HCT116 (cell line): ENCODE data around the gene CHD9NB. TPM values are rescaled to one million over a fixed set of nuclear protein-coding genes. Genes with fewer than 3 reads are reported as not detected.
"Not testable (repeated sequence)": the region's sequence is repeated elsewhere in the genome, so short reads cannot be mapped to it uniquely, and the experiment has no call there.

ENCODE experiments used
- ATAC-seq: fragments of 200-7000 bp; cut with Tn5 transposase; 2 replicates; pipeline ENCODE4 v1.9.1; 2020; ENCODE audit warnings: mild to moderate bottlenecking, moderate library complexity
- BruUV-seq: library from RNA; stranded (reverse); fragments of 400-500 nt; replicated peaks from 2 replicates; lab custom pipeline; 2021; lab: Mats Ljungman, UMichigan
- CTCF ChIA-PET: fragments of 300-600 bp; sonication (Branson Sonifier 250); formaldehyde crosslinking; loops from one replicate; lab custom pipeline; 2021; ENCODE audit warnings: antibody characterized with exemption; lab: Charles Lee
- POLR2A ChIA-PET: fragments of 300-600, 350-600 bp; sonication (Branson Sonifier 250); formaldehyde crosslinking; loops from one replicate; lab custom pipeline; 2021; ENCODE audit warnings: antibody characterized with exemption; lab: Charles Lee
- RAD21 ChIA-PET, 2 experiments: fragments of 300-600 bp; sonication (Branson Sonifier 250); formaldehyde crosslinking; loops; one replicate each; lab custom pipeline; 2023; ENCODE audit warnings: low total read pairs in 2 of 2; ENCODE audit not compliant: uncharacterized antibody in 2 of 2, unreplicated experiment in 2 of 2, low non-redundant PET in 1 of 2; lab: Charles Lee
- DNase-seq: peaks from one replicate; pipeline ENCODE4 v3.0.0-alpha.2; 2010; ENCODE audit warnings: low read depth, low spot score
- H2AFZ ChIP-seq: fragments of 200-600 bp; shearing (Covaris generic), sonication (generic); 2 replicates; pipeline ENCODE4 v1.6.1; 2017; ENCODE audit warnings: low read depth, mixed run types, mixed read lengths, antibody characterized with exemption, low read length; ENCODE audit not compliant: poor library complexity, severe bottlenecking
- H3K27ac ChIP-seq: 2 replicates; pipeline ENCODE4 v1.5.1; 2012; ENCODE audit warnings: low read depth, low read length
- H3K27me3 ChIP-seq: fragments of 200-600 bp; sonication (generic); 2 replicates; pipeline ENCODE4 v1.6.1; 2016; ENCODE audit warnings: mixed run types, low read length, mixed read lengths; ENCODE audit not compliant: insufficient read depth
- H3K36me3 ChIP-seq, 2 experiments: fragments of 200-500 bp in 1 of 2; fragments of 200-600 bp in 1 of 2; sonication (Bioruptor generic) in 1 of 2; sonication (generic) in 1 of 2; 2 replicates each; pipeline versions ENCODE4 v1.5.1 to v1.6.1; 2014 to 2016; ENCODE audit warnings: low read length in 2 of 2, inconsistent platforms in 1 of 2, mixed read lengths in 1 of 2, mixed run types in 1 of 2; ENCODE audit not compliant: insufficient read depth in 2 of 2, control insufficient read depth in 1 of 2
- H3K4me1 ChIP-seq, 2 experiments: fragments of 200-600 bp in 1 of 2; sonication (generic) in 1 of 2; 2 replicates each; pipeline versions ENCODE4 v1.5.1 to v1.6.1; 2012 to 2017; ENCODE audit warnings: low read length in 2 of 2, inconsistent platforms in 1 of 2, mild to moderate bottlenecking in 1 of 2, mixed read lengths in 1 of 2, mixed run types in 1 of 2, moderate library complexity in 1 of 2; ENCODE audit not compliant: insufficient read depth in 2 of 2, control insufficient read depth in 1 of 2
- H3K4me2 ChIP-seq: fragments of 200-600 bp; sonication (generic); 2 replicates; pipeline ENCODE4 v1.6.1; 2017; ENCODE audit warnings: mixed run types, low read length, mixed read lengths
- H3K4me3 ChIP-seq, 2 experiments: fragments of 200-600 bp in 1 of 2; sonication (generic) in 1 of 2; replicated peaks in 1 of 2; 2 replicates each; pipeline ENCODE4 v1.5.1; 2011 to 2016; ENCODE audit warnings: low read length in 2 of 2, control low read depth in 1 of 2, low read depth in 1 of 2, mild to moderate bottlenecking in 1 of 2, mixed read lengths in 1 of 2, mixed run types in 1 of 2
- H3K79me2 ChIP-seq: fragments of 200-600 bp; sonication (generic); 2 replicates; pipeline ENCODE4 v1.6.1; 2017; ENCODE audit warnings: mild to moderate bottlenecking, mixed run types, low read length, moderate library complexity, mixed read lengths; ENCODE audit not compliant: insufficient read depth
- H3K9ac ChIP-seq: fragments of 200-600 bp; sonication (generic); 2 replicates; pipeline ENCODE4 v1.6.1; 2016; ENCODE audit warnings: low read length, mixed read lengths
- H3K9me2 ChIP-seq: fragments of 200-600 bp; sonication (generic), shearing (Covaris generic); 2 replicates; pipeline ENCODE4 v1.6.1; 2017; ENCODE audit warnings: mixed run types, mild to moderate bottlenecking, moderate library complexity; ENCODE audit not compliant: insufficient read depth
- H3K9me3 ChIP-seq, 2 experiments: fragments of 200-500 bp in 1 of 2; fragments of 200-600 bp in 1 of 2; sonication (Bioruptor generic) in 1 of 2; sonication (generic) in 1 of 2; 2 replicates each; pipeline ENCODE4 v1.6.1; 2014 to 2017; ENCODE audit warnings: low read length in 2 of 2, mixed read lengths in 2 of 2, inconsistent platforms in 1 of 2, low read depth in 1 of 2, mild to moderate bottlenecking in 1 of 2, mixed run types in 1 of 2, moderate library complexity in 1 of 2; ENCODE audit not compliant: control insufficient read depth in 1 of 2, insufficient read depth in 1 of 2
- H4K20me1 ChIP-seq: fragments of 200-600 bp; sonication (generic), shearing (Covaris generic); 2 replicates; pipeline ENCODE4 v1.6.1; 2017; ENCODE audit warnings: mixed run types, mild to moderate bottlenecking, moderate library complexity; ENCODE audit not compliant: insufficient read depth
- CBX3 ChIP-seq: IDR thresholded peaks from 2 replicates; pipeline ENCODE4 v1.6.1; 2012; ENCODE audit warnings: low read depth
- CEBPB ChIP-seq: IDR thresholded peaks from 2 replicates; pipeline ENCODE4 v1.6.1; 2012; ENCODE audit warnings: low read depth
- CTCF ChIP-seq, 3 experiments: fragments of 200-600 bp in 1 of 3; sonication (generic) in 1 of 3; IDR thresholded peaks in 2 of 3; conservative IDR thresholded peaks in 1 of 3; 2 replicates each; pipeline ENCODE4 v1.5.1; 2012 to 2017; ENCODE audit warnings: low read depth in 2 of 3, low read length in 2 of 3, antibody characterized with exemption in 1 of 3, borderline replicate concordance in 1 of 3, control low read depth in 1 of 3, mild to moderate bottlenecking in 1 of 3, mixed read lengths in 1 of 3, mixed run types in 1 of 3, moderate library complexity in 1 of 3; ENCODE audit not compliant: insufficient read depth in 1 of 3
- EGR1 ChIP-seq: IDR thresholded peaks from 2 replicates; pipeline ENCODE4 v1.6.1; 2012; ENCODE audit warnings: low read depth
- ELF1 ChIP-seq: IDR thresholded peaks from 2 replicates; pipeline ENCODE4 v1.6.1; 2012; ENCODE audit warnings: low read depth, borderline replicate concordance
- EZH2 ChIP-seq: fragments of 200-600 bp; sonication (generic); IDR thresholded peaks from 2 replicates; pipeline ENCODE4 v1.6.1; 2017; ENCODE audit warnings: antibody characterized with exemption, mixed run types
- EZH2phosphoT487 ChIP-seq: fragments of 200-600 bp; IDR thresholded peaks from 2 replicates; pipeline ENCODE4 v1.6.1; 2018; ENCODE audit warnings: antibody characterized with exemption, borderline replicate concordance
- FOSL1 ChIP-seq: IDR thresholded peaks from 2 replicates; pipeline ENCODE4 v1.6.1; 2012; ENCODE audit warnings: low read depth
- MAX ChIP-seq: IDR thresholded peaks from 2 replicates; pipeline ENCODE4 v1.6.1; 2012
- SIN3A ChIP-seq: IDR thresholded peaks from 2 replicates; pipeline ENCODE4 v1.6.1; 2012; ENCODE audit warnings: low read depth
- SP1 ChIP-seq: IDR thresholded peaks from 2 replicates; pipeline ENCODE4 v1.6.1; 2012; ENCODE audit warnings: low read depth
- SRF ChIP-seq: IDR thresholded peaks from 2 replicates; pipeline ENCODE4 v1.6.1; 2012; ENCODE audit warnings: low read depth
- TCF7L2 ChIP-seq: IDR thresholded peaks from 2 replicates; pipeline ENCODE4 v1.7.0; 2011; ENCODE audit warnings: borderline replicate concordance, inconsistent platforms; ENCODE audit not compliant: insufficient read depth, insufficient read length; ENCODE audit errors: extremely low read depth
- ZFX ChIP-seq: fragments of 450-650 bp; IDR thresholded peaks from 2 replicates; pipeline ENCODE4 v1.6.1; 2017
- ZNF274 ChIP-seq: fragments of 200-500 bp; sonication (Bioruptor generic); IDR thresholded peaks from 2 replicates; pipeline ENCODE4 v1.6.1; 2014; ENCODE audit warnings: mild to moderate bottlenecking, low read depth, low read length, inconsistent platforms
- intact Hi-C: fragments of 100-400 bp; cut with micrococcal nuclease; formaldehyde crosslinking; loops from 2 replicates; pipeline ENCODE4 v1.10.0; 2022
- total RNA-seq: library from RNA; stranded (reverse); gene quantifications from one replicate; pipeline ENCODE4 v1.2.1, GENCODE V29; 2021; ENCODE audit not compliant: unreplicated experiment
- TF ChIP-seq, protein P1 (sequence below): IDR thresholded peaks from 2 replicates; pipeline ENCODE4 v1.6.1; 2012; ENCODE audit warnings: low read depth

Gene CHD9NB
- total RNA-seq, 1 experiment from 2014 or later: 1.2 TPM

GRCh38 chr16:53040788-53041187, 11.9 kb downstream of the CHD9NB start:
- no peak overlapping the region for H3K9ac ChIP-seq
- no peak overlapping the region for H3K4me2 ChIP-seq
- H3K79me2 ChIP-seq: no peaks in the 10 kb centered on the region
- BruUV-seq: no TSS peak
- POLR2A ChIA-PET: no interaction called here
- H3K4me3 ChIP-seq: no peak overlapping the region
- H3K4me1 ChIP-seq: peaks cover 0 to 3% of the 10 kb centered on the region in 2 experiments; a peak in 1 of 4 replicates
- no peaks in the 10 kb centered on the region for H3K9me2 ChIP-seq
- TF ChIP-seq CTCF (IDR thresholded peaks at IDR 0.05 in 2 of 3, conservative IDR thresholded peaks at IDR 0.05 in 1 of 3; ENCODE audit: borderline replicate concordance in 1 of 3, insufficient read depth in 1 of 3, low read depth in 2 of 3, low read length in 2 of 3) (no peak), EZH2phosphoT487 (no peak), SP1 (no peak), TCF7L2 (no peak), ZFX (no peak), FOSL1 (no peak), ELF1 (no peak), SIN3A (no peak), ZNF274 (no peak), CEBPB (no peak), CBX3 (no peak), EZH2 (no peak), SRF (no peak), EGR1 (no peak), MAX (no peak)
- TF ChIP-seq, protein P1, sequence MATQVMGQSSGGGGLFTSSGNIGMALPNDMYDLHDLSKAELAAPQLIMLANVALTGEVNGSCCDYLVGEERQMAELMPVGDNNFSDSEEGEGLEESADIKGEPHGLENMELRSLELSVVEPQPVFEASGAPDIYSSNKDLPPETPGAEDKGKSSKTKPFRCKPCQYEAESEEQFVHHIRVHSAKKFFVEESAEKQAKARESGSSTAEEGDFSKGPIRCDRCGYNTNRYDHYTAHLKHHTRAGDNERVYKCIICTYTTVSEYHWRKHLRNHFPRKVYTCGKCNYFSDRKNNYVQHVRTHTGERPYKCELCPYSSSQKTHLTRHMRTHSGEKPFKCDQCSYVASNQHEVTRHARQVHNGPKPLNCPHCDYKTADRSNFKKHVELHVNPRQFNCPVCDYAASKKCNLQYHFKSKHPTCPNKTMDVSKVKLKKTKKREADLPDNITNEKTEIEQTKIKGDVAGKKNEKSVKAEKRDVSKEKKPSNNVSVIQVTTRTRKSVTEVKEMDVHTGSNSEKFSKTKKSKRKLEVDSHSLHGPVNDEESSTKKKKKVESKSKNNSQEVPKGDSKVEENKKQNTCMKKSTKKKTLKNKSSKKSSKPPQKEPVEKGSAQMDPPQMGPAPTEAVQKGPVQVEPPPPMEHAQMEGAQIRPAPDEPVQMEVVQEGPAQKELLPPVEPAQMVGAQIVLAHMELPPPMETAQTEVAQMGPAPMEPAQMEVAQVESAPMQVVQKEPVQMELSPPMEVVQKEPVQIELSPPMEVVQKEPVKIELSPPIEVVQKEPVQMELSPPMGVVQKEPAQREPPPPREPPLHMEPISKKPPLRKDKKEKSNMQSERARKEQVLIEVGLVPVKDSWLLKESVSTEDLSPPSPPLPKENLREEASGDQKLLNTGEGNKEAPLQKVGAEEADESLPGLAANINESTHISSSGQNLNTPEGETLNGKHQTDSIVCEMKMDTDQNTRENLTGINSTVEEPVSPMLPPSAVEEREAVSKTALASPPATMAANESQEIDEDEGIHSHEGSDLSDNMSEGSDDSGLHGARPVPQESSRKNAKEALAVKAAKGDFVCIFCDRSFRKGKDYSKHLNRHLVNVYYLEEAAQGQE: no peak
- intact Hi-C loops: no loop called here
- DNase-seq: no peak
- CTCF ChIA-PET: no interaction called here
- no peaks in the 10 kb centered on the region for H3K27me3 ChIP-seq
- H3K36me3 ChIP-seq: no peaks in the 10 kb centered on the region
- H3K27ac ChIP-seq: no peak overlapping the region
- no peaks in the 10 kb centered on the region for H3K9me3 ChIP-seq
- RAD21 ChIA-PET: no interaction called here
- no peaks in the 10 kb centered on the region for H4K20me1 ChIP-seq
- H2AFZ ChIP-seq: no peak overlapping the region
- ATAC-seq: no peak

DNA sequence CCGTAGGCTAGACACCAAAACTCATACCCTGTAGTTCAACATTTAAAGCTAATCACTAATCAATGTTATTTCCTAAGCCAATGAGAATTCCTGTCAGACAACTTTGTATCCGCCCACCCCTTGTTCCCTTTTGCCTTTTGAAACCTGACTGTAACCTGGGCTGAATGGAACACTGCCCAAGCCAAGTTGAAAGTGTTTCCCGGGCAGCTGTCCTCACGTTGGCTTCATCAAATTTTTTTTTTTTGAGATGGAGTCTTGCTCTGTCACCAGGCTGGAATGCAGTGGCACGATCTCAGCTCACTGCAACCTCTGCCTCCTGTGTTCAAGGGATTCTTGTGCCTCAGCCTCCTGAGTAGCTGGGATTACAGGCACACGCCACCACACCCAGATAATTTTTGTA, 16.0 kb downstream of the CHD9NB start:
- DNase-seq, H3K4me2 ChIP-seq, H3K4me3 ChIP-seq, POLR2A ChIA-PET, H3K27me3 ChIP-seq, H3K4me1 ChIP-seq, H3K79me2 ChIP-seq, H3K36me3 ChIP-seq, ATAC-seq, RAD21 ChIA-PET, H3K9me2 ChIP-seq, H2AFZ ChIP-seq, H4K20me1 ChIP-seq, intact Hi-C loops, H3K27ac ChIP-seq, H3K9me3 ChIP-seq, BruUV-seq, H3K9ac ChIP-seq, CTCF ChIA-PET: not testable (repeated sequence)
